GM23338 (cell line): ENCODE data around the gene CCDC27. TPM values are rescaled to one million over a fixed set of nuclear protein-coding genes. Genes with fewer than 3 reads are reported as not detected.

Experiments used
- ATAC-seq: fragments of 200-7000 bp; cut with Tn5 transposase; 3 replicates; pipeline ENCODE4 v1.9.1; 2020
- DNase-seq: peaks from one replicate; pipeline ENCODE4 v3.0.0-alpha.2; 2015; ENCODE audit warnings: low spot score
- H2AFZ ChIP-seq: fragments of 200-600 bp; sonication (generic); 2 replicates; pipeline ENCODE4 v1.8.0; 2016; ENCODE audit warnings: antibody characterized with exemption, mild to moderate bottlenecking, moderate library complexity
- H3F3A ChIP-seq: fragments of 200-600 bp; sonication (generic); replicated peaks from 2 replicates; pipeline ENCODE4 v1.8.0; 2017; ENCODE audit warnings: antibody characterized with exemption, mixed run types, low read depth
- H3K27ac ChIP-seq: fragments of 200-600 bp; sonication (generic); 2 replicates; pipeline ENCODE4 v1.6.1; 2016; ENCODE audit warnings: low read depth
- H3K27me3 ChIP-seq: fragments of 200-600 bp; sonication (generic); 2 replicates; pipeline ENCODE4 v1.8.0; 2016; ENCODE audit warnings: mild to moderate bottlenecking, mixed run types, moderate library complexity; ENCODE audit not compliant: insufficient read depth
- H3K36me3 ChIP-seq: fragments of 200-600 bp; sonication (generic); 2 replicates; pipeline ENCODE4 v1.8.0; 2016; ENCODE audit warnings: mild to moderate bottlenecking; ENCODE audit not compliant: insufficient read depth
- H3K4me1 ChIP-seq: fragments of 200-600 bp; sonication (generic); 2 replicates; pipeline ENCODE4 v1.8.0; 2016; ENCODE audit warnings: mild to moderate bottlenecking, moderate library complexity; ENCODE audit not compliant: insufficient read depth
- H3K4me2 ChIP-seq: fragments of 200-600 bp; sonication (generic); 2 replicates; pipeline ENCODE4 v1.7.1; 2017; ENCODE audit warnings: mixed run types
- H3K4me3 ChIP-seq: fragments of 200-600 bp; sonication (generic); 2 replicates; pipeline ENCODE4 v1.6.1; 2016; ENCODE audit warnings: mixed run types
- H3K79me2 ChIP-seq: fragments of 200-600 bp; sonication (generic); replicated peaks from 2 replicates; pipeline ENCODE4 v1.8.0; 2017; ENCODE audit warnings: mild to moderate bottlenecking; ENCODE audit not compliant: insufficient read depth
- H3K9me2 ChIP-seq: fragments of 200-600 bp; sonication (generic); 2 replicates; pipeline ENCODE4 v1.8.0; 2017; ENCODE audit not compliant: insufficient read depth
- H4K20me1 ChIP-seq: fragments of 200-600 bp; sonication (generic); replicated peaks from 2 replicates; pipeline ENCODE4 v1.8.0; 2017; ENCODE audit warnings: mild to moderate bottlenecking; ENCODE audit not compliant: insufficient read depth
- H3K27ac Mint-ChIP-seq: 2 replicates; pipeline ENCODE4 v1.8.0; 2020; ENCODE audit warnings: inconsistent platforms, mild to moderate bottlenecking, moderate library complexity, mixed read lengths
- H3K27me3 Mint-ChIP-seq: 3 replicates; pipeline ENCODE4 v1.8.0; 2022; ENCODE audit warnings: low read depth, mild to moderate bottlenecking, moderate library complexity, mixed read lengths, inconsistent platforms; ENCODE audit not compliant: insufficient read depth, poor library complexity
- H3K36me3 Mint-ChIP-seq: 3 replicates; pipeline ENCODE4 v1.8.0; 2021; ENCODE audit warnings: low read depth, mild to moderate bottlenecking, inconsistent platforms, moderate library complexity, mixed read lengths
- H3K4me1 Mint-ChIP-seq: 3 replicates; pipeline ENCODE4 v1.8.0; 2020; ENCODE audit warnings: mild to moderate bottlenecking, inconsistent platforms, mixed read lengths
- H3K4me3 Mint-ChIP-seq: 3 replicates; pipeline ENCODE4 v1.8.0; 2021; ENCODE audit warnings: moderate library complexity, mild to moderate bottlenecking, inconsistent platforms, mixed read lengths
- H3K9me3 Mint-ChIP-seq: 3 replicates; pipeline ENCODE4 v1.8.0; 2020; ENCODE audit warnings: moderate library complexity, mild to moderate bottlenecking, inconsistent platforms, mixed read lengths
- CREB1 ChIP-seq: fragments of 250-450 bp; sonication (Bioruptor Pico); IDR thresholded peaks from 2 replicates; pipeline ENCODE4 v1.5.0; 2020; ENCODE audit warnings: low read depth, mild to moderate bottlenecking, moderate library complexity
- EZH2 ChIP-seq: fragments of 200-600 bp; sonication (generic); IDR thresholded peaks from one replicate; pipeline ENCODE4 v1.8.0; 2017; ENCODE audit warnings: antibody characterized with exemption, mild to moderate bottlenecking, low read depth; ENCODE audit not compliant: unreplicated experiment
- EZH2phosphoT487 ChIP-seq: fragments of 200-600 bp; sonication (generic); IDR thresholded peaks from one replicate; pipeline ENCODE4 v1.8.1; 2018; ENCODE audit warnings: antibody characterized with exemption; ENCODE audit not compliant: unreplicated experiment
- JUNB ChIP-seq: IDR thresholded peaks from one replicate; pipeline ENCODE4 v1.6.1; 2016; ENCODE audit warnings: antibody characterized with exemption; ENCODE audit not compliant: unreplicated experiment
- NANOG ChIP-seq: IDR thresholded peaks from 2 replicates; pipeline ENCODE4 v1.6.1; 2016; ENCODE audit warnings: antibody characterized with exemption, borderline replicate concordance
- POLR2AphosphoS5 ChIP-seq: IDR thresholded peaks from 2 replicates; pipeline ENCODE4 v1.6.1; 2016; ENCODE audit warnings: antibody characterized with exemption, low read depth
- STAT1 ChIP-seq: IDR thresholded peaks from one replicate; pipeline ENCODE4 v1.6.1; 2016; ENCODE audit warnings: antibody characterized with exemption; ENCODE audit not compliant: unreplicated experiment
- ZNF114 ChIP-seq: fragments of 250-450 bp; sonication (Bioruptor Pico); IDR thresholded peaks from 2 replicates; pipeline ENCODE4 v1.5.0; 2020; ENCODE audit warnings: mild to moderate bottlenecking, moderate library complexity
- ZNF331 ChIP-seq: fragments of 250-450 bp; sonication (Bioruptor Pico); IDR thresholded peaks from 2 replicates; pipeline ENCODE4 v1.5.0; 2020; ENCODE audit warnings: low read depth, mild to moderate bottlenecking, moderate library complexity
- polyA plus RNA-seq: library from polyadenylated mRNA; unstranded; fragments of >200 nt; fragmentation: Nextera tagmentation; extraction: Ambion mirVana; gene quantifications from 2 replicates; pipeline ENCODE4 v1.2.1, GENCODE V29; 2016
- total RNA-seq: library from RNA; depleted of rRNA; stranded (reverse); fragments of >200 nt; shearing (Covaris generic); gene quantifications from 2 replicates; pipeline ENCODE4 v1.2.3, GENCODE V29; 2014
- TF ChIP-seq, protein P1 (sequence below): fragments of 250-450 bp; sonication (Bioruptor Pico); IDR thresholded peaks from 2 replicates; pipeline ENCODE4 v1.5.0; 2020; ENCODE audit warnings: mild to moderate bottlenecking, moderate library complexity
- TF ChIP-seq, protein P2 (sequence below): IDR thresholded peaks from one replicate; pipeline ENCODE4 v1.6.1; 2018; ENCODE audit warnings: antibody characterized with exemption; ENCODE audit not compliant: unreplicated experiment

CCDC27 gene
- total and polyA plus RNA-seq, 2 experiments from 2014 or later = 0.18 to 0.45 TPM

DNA sequence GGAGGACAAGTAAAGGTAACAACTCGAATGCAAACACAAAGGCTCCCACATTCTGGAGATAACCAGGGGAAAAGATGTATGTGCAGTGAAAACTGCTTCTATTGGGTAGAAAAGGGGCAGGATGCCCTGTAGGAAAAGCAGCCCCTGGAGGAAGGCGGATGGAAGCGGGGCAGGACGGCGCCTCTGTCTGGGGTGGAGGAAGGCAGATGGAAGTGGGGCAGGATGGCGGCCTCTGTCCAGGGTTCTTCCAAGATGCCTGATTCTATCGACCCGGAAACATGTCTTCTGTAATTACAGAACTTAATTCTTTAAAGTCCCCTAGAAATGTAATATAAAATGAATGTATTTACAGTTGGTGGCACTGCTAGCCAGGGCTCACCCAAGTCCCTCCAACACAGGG lies 68.1 kb downstream of the CCDC27 start:
- TF ChIP-seq, protein P1, sequence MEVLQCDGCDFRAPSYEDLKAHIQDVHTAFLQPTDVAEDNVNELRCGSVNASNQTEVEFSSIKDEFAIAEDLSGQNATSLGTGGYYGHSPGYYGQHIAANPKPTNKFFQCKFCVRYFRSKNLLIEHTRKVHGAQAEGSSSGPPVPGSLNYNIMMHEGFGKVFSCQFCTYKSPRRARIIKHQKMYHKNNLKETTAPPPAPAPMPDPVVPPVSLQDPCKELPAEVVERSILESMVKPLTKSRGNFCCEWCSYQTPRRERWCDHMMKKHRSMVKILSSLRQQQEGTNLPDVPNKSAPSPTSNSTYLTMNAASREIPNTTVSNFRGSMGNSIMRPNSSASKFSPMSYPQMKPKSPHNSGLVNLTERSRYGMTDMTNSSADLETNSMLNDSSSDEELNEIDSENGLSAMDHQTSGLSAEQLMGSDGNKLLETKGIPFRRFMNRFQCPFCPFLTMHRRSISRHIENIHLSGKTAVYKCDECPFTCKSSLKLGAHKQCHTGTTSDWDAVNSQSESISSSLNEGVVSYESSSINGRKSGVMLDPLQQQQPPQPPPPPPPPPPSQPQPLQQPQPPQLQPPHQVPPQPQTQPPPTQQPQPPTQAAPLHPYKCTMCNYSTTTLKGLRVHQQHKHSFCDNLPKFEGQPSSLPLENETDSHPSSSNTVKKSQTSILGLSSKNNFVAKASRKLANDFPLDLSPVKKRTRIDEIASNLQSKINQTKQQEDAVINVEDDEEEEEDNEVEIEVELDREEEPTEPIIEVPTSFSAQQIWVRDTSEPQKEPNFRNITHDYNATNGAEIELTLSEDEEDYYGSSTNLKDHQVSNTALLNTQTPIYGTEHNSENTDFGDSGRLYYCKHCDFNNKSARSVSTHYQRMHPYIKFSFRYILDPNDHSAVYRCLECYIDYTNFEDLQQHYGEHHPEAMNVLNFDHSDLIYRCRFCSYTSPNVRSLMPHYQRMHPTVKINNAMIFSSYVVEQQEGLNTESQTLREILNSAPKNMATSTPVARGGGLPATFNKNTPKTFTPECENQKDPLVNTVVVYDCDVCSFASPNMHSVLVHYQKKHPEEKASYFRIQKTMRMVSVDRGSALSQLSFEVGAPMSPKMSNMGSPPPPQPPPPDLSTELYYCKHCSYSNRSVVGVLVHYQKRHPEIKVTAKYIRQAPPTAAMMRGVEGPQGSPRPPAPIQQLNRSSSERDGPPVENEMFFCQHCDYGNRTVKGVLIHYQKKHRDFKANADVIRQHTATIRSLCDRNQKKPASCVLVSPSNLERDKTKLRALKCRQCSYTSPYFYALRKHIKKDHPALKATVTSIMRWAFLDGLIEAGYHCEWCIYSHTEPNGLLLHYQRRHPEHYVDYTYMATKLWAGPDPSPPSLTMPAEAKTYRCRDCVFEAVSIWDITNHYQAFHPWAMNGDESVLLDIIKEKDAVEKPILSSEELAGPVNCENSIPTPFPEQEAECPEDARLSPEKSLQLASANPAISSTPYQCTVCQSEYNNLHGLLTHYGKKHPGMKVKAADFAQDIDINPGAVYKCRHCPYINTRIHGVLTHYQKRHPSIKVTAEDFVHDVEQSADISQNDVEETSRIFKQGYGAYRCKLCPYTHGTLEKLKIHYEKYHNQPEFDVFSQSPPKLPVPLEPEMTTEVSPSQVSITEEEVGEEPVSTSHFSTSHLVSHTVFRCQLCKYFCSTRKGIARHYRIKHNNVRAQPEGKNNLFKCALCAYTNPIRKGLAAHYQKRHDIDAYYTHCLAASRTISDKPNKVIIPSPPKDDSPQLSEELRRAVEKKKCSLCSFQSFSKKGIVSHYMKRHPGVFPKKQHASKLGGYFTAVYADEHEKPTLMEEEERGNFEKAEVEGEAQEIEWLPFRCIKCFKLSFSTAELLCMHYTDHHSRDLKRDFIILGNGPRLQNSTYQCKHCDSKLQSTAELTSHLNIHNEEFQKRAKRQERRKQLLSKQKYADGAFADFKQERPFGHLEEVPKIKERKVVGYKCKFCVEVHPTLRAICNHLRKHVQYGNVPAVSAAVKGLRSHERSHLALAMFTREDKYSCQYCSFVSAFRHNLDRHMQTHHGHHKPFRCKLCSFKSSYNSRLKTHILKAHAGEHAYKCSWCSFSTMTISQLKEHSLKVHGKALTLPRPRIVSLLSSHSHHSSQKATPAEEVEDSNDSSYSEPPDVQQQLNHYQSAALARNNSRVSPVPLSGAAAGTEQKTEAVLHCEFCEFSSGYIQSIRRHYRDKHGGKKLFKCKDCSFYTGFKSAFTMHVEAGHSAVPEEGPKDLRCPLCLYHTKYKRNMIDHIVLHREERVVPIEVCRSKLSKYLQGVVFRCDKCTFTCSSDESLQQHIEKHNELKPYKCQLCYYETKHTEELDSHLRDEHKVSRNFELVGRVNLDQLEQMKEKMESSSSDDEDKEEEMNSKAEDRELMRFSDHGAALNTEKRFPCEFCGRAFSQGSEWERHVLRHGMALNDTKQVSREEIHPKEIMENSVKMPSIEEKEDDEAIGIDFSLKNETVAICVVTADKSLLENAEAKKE (CRISPR knock-in tag) = no peak
- TF ChIP-seq EZH2 (no peak), ZNF114 (no peak), EZH2phosphoT487 (no peak), POLR2AphosphoS5 (no peak), STAT1 (no peak), JUNB (no peak), NANOG (no peak), ZNF331 (CRISPR knock-in tag) (no peak), CREB1 (no peak)
- TF ChIP-seq, protein P2, sequence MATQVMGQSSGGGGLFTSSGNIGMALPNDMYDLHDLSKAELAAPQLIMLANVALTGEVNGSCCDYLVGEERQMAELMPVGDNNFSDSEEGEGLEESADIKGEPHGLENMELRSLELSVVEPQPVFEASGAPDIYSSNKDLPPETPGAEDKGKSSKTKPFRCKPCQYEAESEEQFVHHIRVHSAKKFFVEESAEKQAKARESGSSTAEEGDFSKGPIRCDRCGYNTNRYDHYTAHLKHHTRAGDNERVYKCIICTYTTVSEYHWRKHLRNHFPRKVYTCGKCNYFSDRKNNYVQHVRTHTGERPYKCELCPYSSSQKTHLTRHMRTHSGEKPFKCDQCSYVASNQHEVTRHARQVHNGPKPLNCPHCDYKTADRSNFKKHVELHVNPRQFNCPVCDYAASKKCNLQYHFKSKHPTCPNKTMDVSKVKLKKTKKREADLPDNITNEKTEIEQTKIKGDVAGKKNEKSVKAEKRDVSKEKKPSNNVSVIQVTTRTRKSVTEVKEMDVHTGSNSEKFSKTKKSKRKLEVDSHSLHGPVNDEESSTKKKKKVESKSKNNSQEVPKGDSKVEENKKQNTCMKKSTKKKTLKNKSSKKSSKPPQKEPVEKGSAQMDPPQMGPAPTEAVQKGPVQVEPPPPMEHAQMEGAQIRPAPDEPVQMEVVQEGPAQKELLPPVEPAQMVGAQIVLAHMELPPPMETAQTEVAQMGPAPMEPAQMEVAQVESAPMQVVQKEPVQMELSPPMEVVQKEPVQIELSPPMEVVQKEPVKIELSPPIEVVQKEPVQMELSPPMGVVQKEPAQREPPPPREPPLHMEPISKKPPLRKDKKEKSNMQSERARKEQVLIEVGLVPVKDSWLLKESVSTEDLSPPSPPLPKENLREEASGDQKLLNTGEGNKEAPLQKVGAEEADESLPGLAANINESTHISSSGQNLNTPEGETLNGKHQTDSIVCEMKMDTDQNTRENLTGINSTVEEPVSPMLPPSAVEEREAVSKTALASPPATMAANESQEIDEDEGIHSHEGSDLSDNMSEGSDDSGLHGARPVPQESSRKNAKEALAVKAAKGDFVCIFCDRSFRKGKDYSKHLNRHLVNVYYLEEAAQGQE = no peak
- no peaks in the 10 kb centered on the region; the same call in 2 of the 3 replicates for H3K4me1 Mint-ChIP-seq

More for the DNA sequence above, 68.1 kb downstream of the CCDC27 start:
- Histone ChIP-seq H3K79me2 (no peaks in the 10 kb centered on the region), H3K27ac (no peak overlapping the region), H2AFZ (no peak overlapping the region), H3K9me2 (no peaks in the 10 kb centered on the region), H3K27me3 (no peaks in the 10 kb centered on the region), H3F3A (no peaks in the 10 kb centered on the region), H3K36me3 (no peaks in the 10 kb centered on the region), H3K4me2 (no peak overlapping the region), H3K4me3 (no peak overlapping the region), H3K4me1 (no peaks in the 10 kb centered on the region), H4K20me1 (no peaks in the 10 kb centered on the region)
- Mint-ChIP-seq H3K27me3 (peaks cover 6% of the 10 kb centered on the region), H3K36me3 (peaks cover 12% of the 10 kb centered on the region), H3K27ac (no peak overlapping the region), H3K9me3 (no peaks in the 10 kb centered on the region), H3K4me3 (no peak overlapping the region)
- ATAC-seq = no peak
- DNase-seq = no peak
